SH-SY5Y (cell line): ENCODE results near the gene STAC2.

Experiments used
- GATA2 ChIP-seq: IDR thresholded peaks from 2 replicates; pipeline ENCODE4 v1.6.1; 2011; ENCODE audit warnings: mild to moderate bottlenecking, low read depth, low read length
- GATA3 ChIP-seq: IDR thresholded peaks from 2 replicates; pipeline ENCODE4 v1.6.1; 2011; ENCODE audit warnings: low read depth, mild to moderate bottlenecking, low read length, moderate library complexity

The STAC2 gene

DNA sequence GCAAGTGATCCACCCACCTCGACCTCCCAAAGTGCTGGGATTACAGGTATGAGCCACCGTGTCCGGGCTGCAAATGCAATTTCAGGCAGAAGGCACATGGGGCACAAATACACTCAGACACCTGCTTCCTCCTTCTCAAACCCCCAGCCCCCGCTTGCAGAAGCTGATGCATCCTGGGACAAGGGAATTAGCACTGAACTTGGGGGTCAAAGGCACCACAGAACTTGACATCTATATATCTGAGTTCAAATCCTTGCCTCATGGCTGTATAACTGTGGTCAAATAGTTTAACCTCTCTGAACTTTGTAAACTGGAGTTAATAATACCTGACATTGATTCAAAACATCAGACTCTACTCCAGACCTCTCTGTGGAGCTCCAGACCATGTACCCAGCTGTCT, 55.6 kb downstream of the STAC2 start:
- TF ChIP-seq GATA3 (no peak), GATA2 (no peak)

DNA sequence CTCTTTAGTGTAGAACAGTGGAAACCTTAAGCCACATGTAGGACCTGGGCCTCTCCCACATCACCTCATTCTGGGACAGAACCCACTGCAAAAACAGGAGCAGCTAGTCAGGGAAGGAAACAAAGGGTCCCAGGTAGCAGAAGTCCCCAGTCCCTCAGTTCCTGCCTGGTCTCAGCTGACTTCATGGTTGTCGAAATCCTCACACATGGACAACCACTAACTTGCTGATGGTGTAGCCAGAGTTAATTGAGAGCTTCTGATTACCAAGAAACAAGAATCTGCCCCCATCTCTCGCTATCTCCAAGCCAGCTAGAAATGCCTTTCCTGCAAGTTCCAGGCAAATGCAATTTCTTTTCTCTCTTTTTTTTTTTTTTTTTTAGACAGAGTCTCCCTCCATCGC, 56.2 kb downstream of the STAC2 start:
- no peak for TF ChIP-seq GATA3
- TF ChIP-seq GATA2 = no peak

DNA sequence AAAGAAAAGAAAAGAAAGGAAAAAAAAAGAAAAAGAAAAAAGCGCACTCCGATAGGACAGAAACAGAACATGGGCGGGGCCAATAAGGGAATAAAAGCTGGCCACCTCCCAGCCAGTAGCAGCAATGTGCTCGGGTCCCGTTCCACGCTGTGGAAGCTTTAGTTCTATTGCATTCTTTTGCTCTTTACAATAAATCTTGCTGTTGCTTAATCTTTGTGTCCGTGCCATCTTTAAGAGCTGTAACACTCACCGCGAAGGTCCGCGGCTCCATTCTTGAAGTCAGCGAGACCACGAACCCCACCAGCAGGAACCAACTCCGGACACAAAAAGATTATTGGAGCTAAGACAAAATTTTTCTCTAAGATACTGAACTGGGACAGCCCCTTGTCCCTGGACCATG, 56.6 kb downstream of the STAC2 start:
- TF ChIP-seq GATA3 = no peak
- no peak for TF ChIP-seq GATA2

DNA sequence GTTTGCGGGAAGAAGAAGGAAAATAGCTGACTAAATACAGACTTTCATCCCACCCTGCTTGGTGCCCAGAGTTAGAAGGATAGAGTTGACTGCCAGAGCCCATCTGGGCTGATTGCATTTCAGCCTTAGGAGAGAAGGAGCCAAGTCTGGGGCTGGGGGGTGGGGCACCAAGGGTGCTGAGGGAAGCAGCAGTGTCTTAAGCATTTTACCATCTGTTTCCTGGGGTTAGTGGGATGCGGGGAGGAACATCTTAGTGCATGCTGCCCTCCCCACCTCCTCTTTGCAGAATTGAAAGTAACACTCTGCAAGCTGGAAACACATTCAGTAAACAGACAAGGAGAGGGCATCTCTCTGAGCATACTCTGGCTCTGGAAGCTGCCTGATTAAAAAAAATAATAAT, 58.3 kb downstream of the STAC2 start:
- TF ChIP-seq GATA2 (no peak), GATA3 (no peak)

DNA sequence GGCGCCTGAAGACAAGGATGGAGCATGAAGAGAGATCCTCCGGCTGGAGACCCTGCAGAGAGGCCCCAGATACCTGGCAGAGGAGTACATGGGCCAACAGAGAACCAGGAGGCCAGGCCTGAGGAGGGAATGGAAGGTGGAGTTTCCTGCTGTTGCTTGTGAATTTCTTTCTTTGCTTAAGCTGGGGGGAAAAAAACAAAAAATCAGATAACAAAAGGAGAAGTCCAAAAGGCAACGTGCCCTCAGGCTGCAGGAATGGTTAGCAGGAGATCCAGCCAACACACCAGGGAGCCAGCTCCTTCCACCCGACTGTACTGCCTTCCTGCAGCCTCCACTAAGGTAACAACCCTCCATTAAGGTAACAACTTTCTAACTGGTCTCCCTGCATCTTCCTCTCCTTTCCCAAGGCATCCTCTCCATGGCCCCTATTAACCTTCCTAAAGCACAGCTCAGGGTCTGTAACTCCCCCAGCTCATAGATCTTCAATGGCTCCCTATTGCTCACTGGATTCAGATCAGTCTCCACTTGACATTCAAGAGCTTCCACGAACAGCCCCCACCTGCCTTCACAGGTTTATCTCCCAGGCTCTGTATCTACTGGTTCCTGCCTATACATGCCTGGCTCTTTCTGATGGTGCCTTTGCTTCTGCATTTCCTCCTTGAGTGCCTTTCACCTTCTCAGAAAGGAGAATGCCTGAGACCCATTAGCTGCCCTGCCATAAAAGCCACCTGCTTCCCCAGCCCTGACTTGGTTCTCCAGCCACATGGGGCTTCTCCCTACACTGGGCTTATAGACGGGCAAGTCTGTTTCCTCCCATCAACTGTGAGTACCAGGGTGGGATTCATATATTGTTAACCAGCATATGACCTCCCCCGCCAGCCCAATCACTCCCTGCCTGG, 59.1 kb downstream of the STAC2 start:
- no peak for TF ChIP-seq GATA3

DNA sequence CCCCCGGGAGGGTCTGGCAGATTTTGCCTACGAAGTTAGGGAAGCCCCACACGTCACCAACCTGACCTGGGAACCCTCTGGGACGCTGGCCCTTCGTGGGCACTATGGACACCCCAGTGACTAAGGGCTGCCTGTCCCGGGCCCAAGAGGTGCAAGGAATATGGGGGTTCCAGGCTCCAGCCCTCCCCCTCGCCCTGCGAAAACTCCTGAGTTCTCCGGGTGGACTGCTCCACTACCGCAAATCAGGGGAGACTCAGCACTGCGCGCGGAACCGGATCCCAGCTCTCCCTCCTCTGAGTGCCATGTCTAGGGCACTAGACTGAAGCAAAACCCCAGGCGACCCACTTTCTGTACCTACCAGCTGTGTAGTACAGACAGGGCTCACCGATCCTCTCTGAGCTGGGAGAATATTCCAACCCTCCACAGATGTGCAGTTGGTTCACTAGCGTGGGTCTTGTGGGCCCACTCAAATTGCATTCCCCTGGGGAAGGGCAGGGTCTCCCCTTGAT, 59.9 kb downstream of the STAC2 start, which contains the start of gene ARL5C:
ARL5C (minus strand) TSS at position 321 of the 509 bp plus-strand sequence. CDS start 401 bp downstream, outside the sequence.
- TF ChIP-seq GATA2 = no peak
- no peak for TF ChIP-seq GATA3

DNA sequence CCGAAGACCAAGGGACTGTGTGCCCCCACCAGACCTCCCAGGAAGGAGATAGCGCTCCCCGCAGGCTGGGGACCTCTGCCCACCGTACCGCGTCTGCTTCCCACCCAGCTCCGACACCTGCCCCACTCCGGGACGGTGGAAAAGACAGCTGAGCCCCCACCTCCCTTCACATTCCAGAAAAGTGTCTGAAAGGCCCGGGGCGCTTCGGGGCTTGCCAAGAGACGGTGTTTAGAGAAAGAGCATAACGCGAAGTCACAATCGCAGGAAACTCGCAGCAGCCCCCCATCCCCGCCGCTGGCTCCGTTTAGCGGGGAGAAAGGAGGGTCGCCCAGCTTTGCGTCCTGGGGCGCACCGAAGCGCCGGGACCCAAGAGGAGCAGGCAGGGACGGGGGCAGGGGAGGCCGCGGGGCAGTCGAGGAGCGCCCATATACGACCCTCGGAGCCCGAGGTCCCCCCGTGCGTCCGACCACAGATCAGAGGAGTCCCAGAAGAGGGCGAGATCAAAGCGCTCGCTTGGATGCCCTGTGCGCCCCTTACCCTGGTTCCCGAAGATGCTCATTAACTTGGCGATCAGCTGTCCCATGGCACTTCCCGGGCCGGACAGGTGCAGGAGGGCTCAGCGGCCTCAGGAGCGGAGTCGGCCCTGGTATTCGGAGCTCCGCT, 60.4 kb downstream of the STAC2 start:
- no peak for TF ChIP-seq GATA3
- no peak for TF ChIP-seq GATA2

DNA sequence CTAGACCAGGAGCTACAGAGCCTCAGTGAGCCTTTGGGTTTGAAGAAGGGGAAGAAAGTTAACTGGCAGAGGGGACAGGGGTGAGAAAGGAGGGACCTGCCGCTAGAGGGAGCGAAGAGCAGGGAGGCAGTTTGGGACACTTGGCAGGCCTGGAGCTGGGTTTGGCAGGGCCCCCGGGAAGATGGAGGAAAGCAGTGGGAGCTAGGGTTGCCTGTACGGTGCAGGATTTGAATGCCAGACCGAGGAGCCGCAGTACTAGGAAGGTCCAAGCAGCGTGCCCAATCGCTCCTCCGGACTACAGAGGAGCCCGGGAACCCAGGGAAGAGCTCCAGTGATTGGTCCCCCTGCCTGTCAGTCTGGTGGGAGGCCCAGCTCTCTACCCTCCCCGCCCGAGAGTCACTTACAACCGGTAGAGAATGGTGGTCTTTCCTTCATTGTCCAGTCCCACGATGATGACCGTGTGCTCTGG, 61.0 kb downstream of the STAC2 start:
- TF ChIP-seq GATA3 (no peak), GATA2 (no peak)

DNA sequence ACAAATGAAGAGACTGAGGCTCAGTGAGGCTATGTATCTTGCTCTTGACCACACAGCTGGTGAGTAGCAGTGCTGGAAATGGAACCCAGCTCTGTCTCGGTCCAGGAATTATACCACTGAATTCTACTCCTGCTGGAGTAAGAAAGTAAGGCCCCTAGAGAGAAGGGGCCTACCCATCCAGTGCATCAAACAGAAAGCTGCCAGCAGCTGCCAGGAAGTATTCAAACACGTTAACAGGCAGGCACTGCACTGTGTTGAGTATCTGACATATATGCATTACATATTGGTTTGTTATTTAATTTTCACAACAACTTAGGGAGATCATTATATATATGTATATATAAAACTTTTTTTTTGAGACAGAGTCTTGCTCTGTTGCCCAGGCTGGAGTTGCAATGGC, 63.8 kb downstream of the STAC2 start:
- TF ChIP-seq GATA3 (no peak), GATA2 (no peak)
